H1 (cell line): Measurements from ENCODE around the gene CHPT1.

Source experiments
- CTCF ChIP-seq, 3 experiments: IDR thresholded peaks; 1 replicate in 2 of 3; 2 replicates in 1 of 3; pipeline versions ENCODE4 v1.5.1 to v1.6.1; 2011; ENCODE audit warnings: low read length in 3 of 3, mild to moderate bottlenecking in 3 of 3, inconsistent platforms in 2 of 3, low read depth in 1 of 3, moderate library complexity in 1 of 3; ENCODE audit not compliant: insufficient read depth in 1 of 3; ENCODE audit errors: control extremely low read depth in 1 of 3
- RFX5 ChIP-seq: IDR thresholded peaks from 2 replicates; pipeline ENCODE4 v1.6.1; 2011; ENCODE audit warnings: low read depth, low read length, improper control_type of control experiment, borderline replicate concordance
- SIX5 ChIP-seq: IDR thresholded peaks from 2 replicates; pipeline ENCODE4 v1.6.1; 2011; ENCODE audit warnings: mild to moderate bottlenecking, low read depth, low read length

- no peak for TF ChIP-seq CTCF (IDR thresholded peaks at IDR 0.05; ENCODE audit: control extremely low read depth in 1 of 3, insufficient read depth in 1 of 3, low read depth in 1 of 3, low read length in 3 of 3)
- TF ChIP-seq SIX5, result no peak
- no peak for TF ChIP-seq RFX5
Measured at GRCh38 chr12:101680240-101680639, 17.2 kb upstream of the CHPT1 start.
